GM18951 (cell line): ENCODE results near the gene ATP13A5.

ENCODE experiments used
- POLR2A ChIP-seq: IDR thresholded peaks from 4 replicates; pipeline ENCODE4 v1.6.1; 2011; ENCODE audit warnings: mild to moderate bottlenecking; ENCODE audit not compliant: insufficient read length, insufficient read depth; ENCODE audit errors: extremely low read depth
- in situ Hi-C: fragments of 300-500 bp; cut with MboI; formaldehyde crosslinking; loops from one replicate; pipeline ENCODE4 v1.12.0; 2022; ENCODE audit warnings: low sequenced_read_pairs, mixed read lengths, inconsistent platforms; ENCODE audit not compliant: unreplicated experiment

The ATP13A5 gene

GRCh38 chr3:193335031-193335430 is 43.5 kb downstream of the ATP13A5 start:
- TF ChIP-seq POLR2A: no peak
- in situ Hi-C loops: no loop called here

GRCh38 chr3:193333229-193333628 is 45.3 kb downstream of the ATP13A5 start:
- in situ Hi-C loops: no loop called here
- no peak for TF ChIP-seq POLR2A

- in situ Hi-C loops: no loop called here
- TF ChIP-seq POLR2A: no peak
Measured at GRCh38 chr3:193330555-193331204, 47.9 kb downstream of the ATP13A5 start.

- in situ Hi-C loops: no loop called here
- no peak for TF ChIP-seq POLR2A
Measured at GRCh38 chr3:193317682-193318300, 60.8 kb downstream of the ATP13A5 start.

GRCh38 chr3:193314161-193314560 is 64.4 kb downstream of the ATP13A5 start:
- TF ChIP-seq POLR2A: no peak
- in situ Hi-C loops: no loop called here

- TF ChIP-seq POLR2A: no peak
- in situ Hi-C loops: no loop called here
Measured at GRCh38 chr3:193313061-193313958, 65.2 kb downstream of the ATP13A5 start.

- in situ Hi-C loops: no loop called here
- no peak for TF ChIP-seq POLR2A
Measured at GRCh38 chr3:193310914-193311723, 67.4 kb downstream of the ATP13A5 start.

- in situ Hi-C loops: no loop called here
- TF ChIP-seq POLR2A: no peak
Measured at GRCh38 chr3:193305356-193305755, 73.2 kb downstream of the ATP13A5 start.

GRCh38 chr3:193301433-193301832 is 77.1 kb downstream of the ATP13A5 start:
- in situ Hi-C loops: no loop called here
- no peak for TF ChIP-seq POLR2A

GRCh38 chr3:193297421-193297820 is 81.1 kb downstream of the ATP13A5 start:
- in situ Hi-C loops: no loop called here
- TF ChIP-seq POLR2A: no peak

- no peak for TF ChIP-seq POLR2A
- in situ Hi-C loops: no loop called here
Measured at GRCh38 chr3:193295985-193296384, 82.6 kb downstream of the ATP13A5 start.

- in situ Hi-C loops: no loop called here
- no peak for TF ChIP-seq POLR2A
Measured at GRCh38 chr3:193292386-193292785, 86.2 kb downstream of the ATP13A5 start.
